ENCODE results near the gene TTI1. TPM values are rescaled to one million over a fixed set of nuclear protein-coding genes. Genes with fewer than 3 reads are reported as not detected.
"Not testable (repeated sequence)": the region's sequence is repeated elsewhere in the genome, so short reads cannot be mapped to it uniquely, and the experiment has no call there.

Gene TTI1
- total RNA-seq, 2 experiments from 2014 or later: 28.2 TPM

DNA sequence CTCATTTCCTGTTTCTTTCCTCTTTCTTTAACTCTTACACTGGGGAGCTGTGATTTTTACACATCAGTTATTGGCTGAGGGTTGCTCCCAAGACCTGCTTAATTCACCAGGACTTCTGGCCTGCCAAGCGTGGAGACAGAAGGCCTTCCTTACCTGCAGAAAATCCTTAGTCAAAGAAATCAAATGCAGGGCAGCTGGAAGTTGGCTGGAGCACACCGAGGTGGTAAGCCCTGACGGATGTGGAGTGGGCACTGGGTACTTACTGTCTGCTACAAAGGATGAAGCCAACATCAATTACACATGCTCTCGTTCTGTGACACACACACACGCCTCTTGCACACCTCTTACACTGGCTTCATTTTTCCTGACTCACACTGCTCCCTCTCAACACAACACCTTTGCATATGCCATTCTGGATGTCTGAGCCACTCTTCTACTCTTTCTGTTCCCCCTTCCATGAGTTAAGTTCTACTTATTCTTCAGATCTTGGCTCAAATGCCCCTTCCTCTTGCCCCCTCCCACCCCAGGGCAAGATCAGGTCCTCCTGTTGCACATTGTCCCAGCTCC, 61.6 kb downstream of the TTI1 start:
- H3K9me3 Mint-ChIP-seq: peaks cover 6% of the 10 kb centered on the region
- peaks cover 3% of the 10 kb centered on the region for H3K4me1 Mint-ChIP-seq
- peaks cover 1% of the 10 kb centered on the region for H3K36me3 Mint-ChIP-seq
- H3K27ac Mint-ChIP-seq: no peak overlapping the region
- no peaks in the 10 kb centered on the region for H3K27me3 Mint-ChIP-seq
- no peak for DNase-seq
- POLR2A ChIA-PET: no interaction called here
- no peak overlapping the region for H3K4me3 Mint-ChIP-seq
- ATAC-seq (ENCODE audit: low read depth): no peak

DNA sequence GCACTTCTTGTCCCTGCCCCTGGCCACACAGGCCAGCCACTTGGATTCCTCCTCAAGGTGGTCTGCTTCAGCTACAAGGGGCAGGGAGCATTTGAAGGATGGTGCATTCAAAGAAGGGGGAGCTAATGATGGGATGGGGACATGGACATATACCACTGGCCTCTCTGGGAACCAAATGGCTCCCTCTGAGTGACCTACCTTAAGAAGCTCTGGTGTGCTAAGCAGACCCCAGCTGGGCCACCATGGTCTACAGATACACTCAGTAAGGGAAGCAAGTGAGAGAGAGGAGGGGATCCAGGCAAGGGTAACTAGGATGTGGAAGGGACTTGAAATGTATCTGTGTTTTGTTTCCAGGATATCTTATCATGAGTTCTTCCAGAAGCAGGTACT, 62.4 kb downstream of the TTI1 start:
- POLR2A ChIA-PET: no interaction called here
- DNase-seq (no peak), ATAC-seq (ENCODE audit: low read depth) (no peak)
- Mint-ChIP-seq H3K27me3 (peaks cover 4% of the 10 kb centered on the region), H3K4me1 (no peaks in the 10 kb centered on the region), H3K9me3 (peaks cover 6% of the 10 kb centered on the region), H3K27ac (no peak overlapping the region), H3K4me3 (no peak overlapping the region), H3K36me3 (no peaks in the 10 kb centered on the region)

DNA sequence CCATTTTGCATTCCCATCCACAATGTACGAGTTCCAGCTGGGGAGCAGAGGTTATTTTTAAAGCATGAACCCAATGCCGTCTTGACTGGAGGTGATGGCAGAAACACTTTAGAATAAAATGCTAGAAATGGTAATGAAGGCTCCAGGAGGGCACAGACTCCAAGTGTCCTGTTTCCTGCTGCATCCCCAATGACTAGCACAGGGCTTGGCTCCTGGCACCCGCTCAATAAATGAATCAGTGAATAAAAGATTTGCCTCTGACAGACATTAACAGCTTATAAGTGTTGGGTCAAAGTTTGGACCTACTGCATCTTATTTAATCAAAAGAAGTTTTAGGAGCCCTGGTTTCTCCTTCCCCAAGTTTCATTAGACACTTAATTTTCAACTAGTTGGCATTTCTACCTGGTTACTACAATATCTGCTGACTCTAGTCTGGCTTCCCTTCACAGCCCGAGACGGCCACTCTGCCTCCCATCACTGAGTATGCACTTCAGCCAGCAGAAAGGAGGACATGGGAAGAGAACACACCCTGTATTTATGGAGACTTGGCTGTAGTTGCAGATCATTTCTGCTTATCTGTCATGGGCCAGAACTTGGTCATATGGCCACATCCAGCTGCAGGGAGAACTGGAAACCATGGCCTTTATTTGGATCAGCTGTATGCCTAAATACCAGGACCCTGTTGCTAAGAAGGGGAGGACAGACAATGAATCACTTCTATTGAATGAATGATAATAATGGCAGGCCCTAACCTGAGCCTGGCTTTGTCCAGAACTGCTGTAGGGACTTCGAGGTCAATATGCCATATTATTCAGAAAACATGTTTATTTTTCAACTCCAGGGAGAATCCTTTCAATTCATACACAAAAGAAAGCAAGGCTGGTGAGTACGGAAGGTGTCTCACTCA, 63.1 kb downstream of the TTI1 start:
- Mint-ChIP-seq H3K9me3 (peaks cover 6% of the 10 kb centered on the region), H3K36me3 (no peaks in the 10 kb centered on the region), H3K27ac (no peak overlapping the region), H3K4me1 (no peaks in the 10 kb centered on the region), H3K4me3 (no peak overlapping the region), H3K27me3 (peaks cover 4% of the 10 kb centered on the region)
- ATAC-seq (ENCODE audit: low read depth) (no peak), DNase-seq (no peak)
- POLR2A ChIA-PET: no interaction called here

DNA sequence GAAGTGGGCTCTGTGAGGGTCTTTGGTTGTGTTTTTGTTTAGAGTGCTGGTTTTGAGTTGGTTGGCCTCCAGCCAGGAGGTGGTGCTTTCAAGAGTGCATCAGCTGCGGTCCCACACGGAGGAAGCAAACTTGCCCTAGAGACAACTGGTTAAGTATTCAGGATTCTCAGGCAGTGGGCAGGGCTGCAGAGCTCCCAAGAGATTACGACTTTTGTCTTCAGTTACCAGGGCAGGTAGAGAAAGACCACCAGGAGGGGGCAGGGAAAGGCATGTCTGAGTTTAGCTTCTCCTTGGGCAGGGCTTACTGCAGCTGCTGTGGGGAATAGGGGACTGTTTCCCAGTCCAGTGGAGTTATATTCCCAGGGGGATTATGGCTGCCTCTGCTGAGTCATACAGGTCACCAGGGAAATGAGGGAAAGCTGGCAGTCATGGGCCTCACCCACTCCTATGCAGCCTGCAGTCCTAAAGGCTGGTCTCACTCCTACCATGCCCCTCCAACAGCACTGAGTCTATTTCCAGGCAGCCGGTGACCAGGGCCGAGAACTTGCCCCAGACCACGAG, 64.3 kb downstream of the TTI1 start:
- no peaks in the 10 kb centered on the region for H3K36me3 Mint-ChIP-seq
- POLR2A ChIA-PET: no interaction called here
- no peak overlapping the region for H3K27ac Mint-ChIP-seq
- H3K4me1 Mint-ChIP-seq: no peaks in the 10 kb centered on the region
- peaks cover 12% of the 10 kb centered on the region for H3K27me3 Mint-ChIP-seq
- no peak overlapping the region for H3K4me3 Mint-ChIP-seq
- DNase-seq (no peak), ATAC-seq (ENCODE audit: low read depth) (no peak)
- peaks cover 6% of the 10 kb centered on the region for H3K9me3 Mint-ChIP-seq

- H3K27ac Mint-ChIP-seq, H3K4me1 Mint-ChIP-seq, POLR2A ChIA-PET: not testable (repeated sequence)
These were observed 69.8 kb downstream of the TTI1 start for GRCh38 chr20:37963483-37963882.

DNA sequence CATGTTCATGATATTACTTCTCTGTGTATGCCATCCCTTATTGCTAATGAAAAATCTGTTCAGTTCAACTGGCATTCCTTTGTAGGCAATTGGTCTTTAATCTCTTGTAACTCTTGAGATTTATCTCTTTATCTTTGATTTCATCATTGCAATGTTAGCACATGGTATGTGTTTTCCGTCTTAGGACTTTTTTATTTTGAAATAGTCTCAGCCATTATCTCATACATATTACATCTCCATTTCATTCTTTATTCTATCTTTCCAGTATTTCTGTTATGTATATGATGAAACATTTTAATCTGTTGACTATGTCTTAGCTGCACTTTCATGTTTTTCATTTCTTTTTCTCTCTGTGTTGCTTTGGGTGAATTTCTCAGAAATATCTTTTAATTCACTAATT, 72.2 kb downstream of the TTI1 start:
- Mint-ChIP-seq H3K27me3 (peaks cover 32% of the 10 kb centered on the region), H3K4me3 (no peak overlapping the region), H3K36me3 (no peaks in the 10 kb centered on the region), H3K9me3 (no peaks in the 10 kb centered on the region), H3K4me1 (no peaks in the 10 kb centered on the region), H3K27ac (no peak overlapping the region)
- POLR2A ChIA-PET: no interaction called here
- DNase-seq (no peak), ATAC-seq (ENCODE audit: low read depth) (no peak)

More at GRCh38 chr20:37963483-37963882, 69.8 kb downstream of the TTI1 start:
- peaks cover 24% of the 10 kb centered on the region for H3K27me3 Mint-ChIP-seq
- not testable (repeated sequence) for H3K9me3 Mint-ChIP-seq; H3K36me3 Mint-ChIP-seq; ATAC-seq (ENCODE audit: low read depth); H3K4me3 Mint-ChIP-seq; DNase-seq

- no peak overlapping the region for H3K4me3 Mint-ChIP-seq
- H3K27me3 Mint-ChIP-seq: peaks cover 24% of the 10 kb centered on the region
- ATAC-seq (ENCODE audit: low read depth) (no peak), DNase-seq (no peak)
- H3K4me1 Mint-ChIP-seq: no peaks in the 10 kb centered on the region
- no peaks in the 10 kb centered on the region for H3K36me3 Mint-ChIP-seq
- POLR2A ChIA-PET: no interaction called here
- H3K9me3 Mint-ChIP-seq: no peaks in the 10 kb centered on the region
- H3K27ac Mint-ChIP-seq: no peak overlapping the region
These were observed 74.3 kb downstream of the TTI1 start for GRCh38 chr20:37958856-37959520.

DNA sequence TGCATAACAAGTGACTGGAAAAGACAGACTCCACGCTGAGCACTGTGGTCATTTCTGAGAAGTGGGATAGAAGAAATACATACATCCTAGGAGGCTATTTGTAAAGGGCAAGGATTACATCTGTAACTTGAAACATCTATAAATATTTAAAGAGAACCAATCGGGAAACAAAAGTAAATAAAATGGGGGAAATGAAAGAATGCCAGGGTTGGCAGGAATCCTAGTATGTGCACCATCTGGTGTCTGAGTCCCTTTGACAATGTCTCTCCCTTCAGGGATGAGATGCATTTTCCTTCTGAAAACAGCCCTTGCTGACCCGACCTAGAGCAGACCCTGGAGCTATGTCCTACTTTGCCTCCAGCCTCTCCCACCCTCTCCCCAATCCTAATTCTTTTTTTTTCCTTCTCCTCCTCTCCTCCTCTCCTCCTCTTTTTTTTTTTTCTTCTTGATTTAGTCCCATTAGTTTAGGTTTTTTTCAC, 77.1 kb downstream of the TTI1 start:
- Mint-ChIP-seq H3K36me3 (no peaks in the 10 kb centered on the region), H3K27me3 (peaks cover 20% of the 10 kb centered on the region), H3K4me1 (no peaks in the 10 kb centered on the region), H3K4me3 (no peak overlapping the region), H3K27ac (no peak overlapping the region), H3K9me3 (no peaks in the 10 kb centered on the region)
- POLR2A ChIA-PET: no interaction called here
- no peak for DNase-seq
- ATAC-seq (ENCODE audit: low read depth): no peak

GRCh38 chr20:37955511-37955910, 77.7 kb downstream of the TTI1 start:
- Mint-ChIP-seq H3K27me3 (peaks cover 20% of the 10 kb centered on the region), H3K4me3 (no peak overlapping the region), H3K36me3 (no peaks in the 10 kb centered on the region), H3K9me3 (no peaks in the 10 kb centered on the region), H3K4me1 (no peaks in the 10 kb centered on the region), H3K27ac (no peak overlapping the region)
- no peak for DNase-seq
- ATAC-seq (ENCODE audit: low read depth): no peak
- POLR2A ChIA-PET: no interaction called here

DNA sequence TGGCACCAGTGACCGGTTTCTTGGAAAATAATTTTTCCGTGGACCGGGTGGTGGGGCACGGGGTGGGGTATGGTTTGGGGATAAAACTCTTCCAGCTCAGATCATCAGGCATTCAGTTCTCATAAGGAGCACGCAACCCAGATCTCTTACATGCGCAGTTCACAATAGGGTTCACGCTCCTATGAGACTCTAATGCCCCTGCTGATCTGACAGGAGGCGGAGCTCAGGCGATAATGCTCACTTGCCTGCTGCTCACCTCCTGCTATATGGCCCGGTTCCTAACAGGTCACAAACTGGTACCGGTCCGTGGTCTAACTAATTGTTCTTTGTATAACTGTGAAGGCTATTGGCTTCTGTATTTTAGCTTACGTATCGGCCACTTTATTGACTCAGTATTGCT, 78.6 kb downstream of the TTI1 start:
- DNase-seq (no peak), ATAC-seq (ENCODE audit: low read depth) (no peak)
- no peak overlapping the region for H3K4me3 Mint-ChIP-seq
- no peak overlapping the region for H3K27ac Mint-ChIP-seq
- POLR2A ChIA-PET: no interaction called here
- no peaks in the 10 kb centered on the region for H3K36me3 Mint-ChIP-seq
- no peaks in the 10 kb centered on the region for H3K4me1 Mint-ChIP-seq
- peaks cover 14% of the 10 kb centered on the region for H3K27me3 Mint-ChIP-seq
- no peaks in the 10 kb centered on the region for H3K9me3 Mint-ChIP-seq

DNA sequence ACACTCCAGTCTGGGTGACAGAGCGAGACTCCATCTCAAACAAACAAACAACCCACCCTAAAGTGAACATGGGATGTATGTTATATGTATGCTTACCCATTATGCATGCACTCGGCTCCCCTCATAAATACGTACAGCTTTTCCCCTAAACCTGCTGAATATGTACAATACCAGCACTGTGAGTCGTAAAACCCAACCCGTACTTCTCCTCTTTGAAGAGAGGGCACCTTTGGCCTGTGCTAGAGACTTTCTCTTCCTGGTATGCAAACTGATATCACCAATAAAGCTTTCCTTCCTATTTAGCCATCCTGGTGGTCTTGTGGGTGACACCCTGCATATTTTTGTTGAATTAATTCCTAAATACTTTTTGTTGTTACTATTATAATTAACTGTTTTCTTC, 79.1 kb downstream of the TTI1 start:
- Mint-ChIP-seq H3K4me1 (no peaks in the 10 kb centered on the region), H3K36me3 (no peaks in the 10 kb centered on the region), H3K9me3 (no peaks in the 10 kb centered on the region), H3K27me3 (peaks cover 14% of the 10 kb centered on the region), H3K27ac (no peak overlapping the region), H3K4me3 (no peak overlapping the region)
- ATAC-seq (ENCODE audit: low read depth) (no peak), DNase-seq (no peak)
- POLR2A ChIA-PET: no interaction called here

- no peak for DNase-seq
- H3K27ac Mint-ChIP-seq: no peak overlapping the region
- no peak for ATAC-seq (ENCODE audit: low read depth)
- no peaks in the 10 kb centered on the region for H3K9me3 Mint-ChIP-seq
- POLR2A ChIA-PET: no interaction called here
- H3K36me3 Mint-ChIP-seq: no peaks in the 10 kb centered on the region
- no peaks in the 10 kb centered on the region for H3K4me1 Mint-ChIP-seq
- H3K4me3 Mint-ChIP-seq: no peak overlapping the region
- no peaks in the 10 kb centered on the region for H3K27me3 Mint-ChIP-seq
These were observed 84.3 kb downstream of the TTI1 start for GRCh38 chr20:37948956-37949355.

DNA sequence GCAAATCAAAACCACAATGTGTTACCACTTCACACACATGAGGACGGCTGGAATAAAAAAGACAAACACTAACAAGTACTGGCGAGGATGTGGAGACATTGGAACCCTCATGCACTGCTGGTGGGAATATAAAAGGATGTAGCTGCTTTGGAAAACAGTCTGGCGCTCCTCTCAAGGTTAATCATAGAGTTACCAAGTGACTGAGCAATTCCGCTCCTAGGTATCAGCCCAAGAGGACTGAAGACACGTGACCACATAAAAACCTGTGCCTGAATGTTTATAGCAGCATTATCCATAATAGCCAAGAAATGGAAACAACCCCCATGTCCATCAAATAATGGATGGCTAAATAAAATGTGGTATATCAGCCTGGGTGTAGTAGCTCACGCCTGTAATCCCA, 85.3 kb downstream of the TTI1 start:
- DNase-seq (no peak), ATAC-seq (ENCODE audit: low read depth) (no peak)
- H3K4me1 Mint-ChIP-seq: no peaks in the 10 kb centered on the region
- H3K9me3 Mint-ChIP-seq: no peaks in the 10 kb centered on the region
- POLR2A ChIA-PET: no interaction called here
- no peaks in the 10 kb centered on the region for H3K27me3 Mint-ChIP-seq
- H3K36me3 Mint-ChIP-seq: no peaks in the 10 kb centered on the region
- no peak overlapping the region for H3K27ac Mint-ChIP-seq
- H3K4me3 Mint-ChIP-seq: no peak overlapping the region

DNA sequence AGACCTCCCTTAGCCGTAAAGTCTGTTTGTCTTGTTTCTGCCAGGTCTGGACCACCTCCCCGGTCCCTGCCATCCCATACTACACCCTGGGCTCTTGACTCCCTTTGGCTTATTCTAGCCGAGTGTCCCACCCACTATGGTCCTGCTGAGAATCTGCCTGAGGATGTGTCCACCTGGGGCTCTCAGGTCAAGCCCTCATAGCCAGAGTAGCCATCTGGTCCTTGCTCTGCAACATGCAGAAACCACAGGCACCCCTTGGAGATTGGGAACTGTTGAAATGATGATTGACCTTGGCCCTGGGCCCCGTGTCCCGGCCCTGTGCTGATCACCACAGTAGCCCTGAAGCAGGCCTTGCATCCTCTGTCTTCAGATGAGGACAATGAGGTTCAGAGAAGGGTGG, 86.3 kb downstream of the TTI1 start:
- no peaks in the 10 kb centered on the region for H3K27me3 Mint-ChIP-seq
- POLR2A ChIA-PET: no interaction called here
- no peaks in the 10 kb centered on the region for H3K36me3 Mint-ChIP-seq
- H3K4me3 Mint-ChIP-seq: no peak overlapping the region
- H3K4me1 Mint-ChIP-seq: no peaks in the 10 kb centered on the region
- no peak for DNase-seq
- no peak for ATAC-seq (ENCODE audit: low read depth)
- H3K27ac Mint-ChIP-seq: no peak overlapping the region
- H3K9me3 Mint-ChIP-seq: no peaks in the 10 kb centered on the region

Data from activated naive CD8-positive, alpha-beta T cell treated with anti-CD3 and anti-CD28 coated beads, Interleukin-2, amount 10 ng/mL, durations not matched to agents 7 days and 5 days (primary cell).